ENCODE measurements around the gene PKMYT1.

The PKMYT1 gene

GRCh38 chr16:2985893-2986355 is 5.7 kb upstream of the PKMYT1 start:
- Histone ChIP-seq H3K4me1 (ENCODE audit: control insufficient read depth, insufficient read depth, low read length) (no peaks in the 10 kb centered on the region), H3K27ac (ENCODE audit: low read depth, low read length) (no peak overlapping the region), H3K4me3 (ENCODE audit: low read length) (no peak overlapping the region), H3K9ac (ENCODE audit: low read length) (no peak overlapping the region), H3K27me3 (ENCODE audit: control insufficient read depth, insufficient read depth, low read length) (no peaks in the 10 kb centered on the region), H3K36me3 (ENCODE audit: control insufficient read depth, insufficient read depth, low read length) (no peaks in the 10 kb centered on the region)

DNA sequence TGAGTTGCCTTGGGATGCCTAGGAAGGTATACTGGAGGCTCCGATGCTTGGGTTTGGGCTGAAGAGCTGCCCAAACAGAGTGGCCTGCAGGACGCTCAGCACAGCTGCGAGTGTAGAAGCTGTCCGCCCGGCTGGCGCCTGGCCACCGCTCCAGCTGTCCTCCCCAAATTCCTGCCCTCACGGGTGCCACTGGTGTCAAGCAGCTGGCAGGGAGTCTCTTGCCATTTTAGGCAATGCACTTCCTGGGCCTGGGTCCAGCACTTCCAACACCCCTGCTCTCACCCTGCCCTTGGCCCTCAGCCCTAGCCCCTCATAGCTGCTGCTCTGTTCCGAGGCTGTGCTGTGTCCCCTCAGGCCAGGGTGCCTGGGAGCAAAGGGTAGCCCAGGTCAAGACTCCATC is 5.2 kb upstream of the PKMYT1 start:
- Histone ChIP-seq H3K27me3 (ENCODE audit: control insufficient read depth, insufficient read depth, low read length) (no peaks in the 10 kb centered on the region), H3K36me3 (ENCODE audit: control insufficient read depth, insufficient read depth, low read length) (no peaks in the 10 kb centered on the region), H3K4me3 (ENCODE audit: low read length) (no peak overlapping the region), H3K27ac (ENCODE audit: low read depth, low read length) (no peak overlapping the region), H3K4me1 (ENCODE audit: control insufficient read depth, insufficient read depth, low read length) (no peaks in the 10 kb centered on the region), H3K9ac (ENCODE audit: low read length) (no peak overlapping the region)

DNA sequence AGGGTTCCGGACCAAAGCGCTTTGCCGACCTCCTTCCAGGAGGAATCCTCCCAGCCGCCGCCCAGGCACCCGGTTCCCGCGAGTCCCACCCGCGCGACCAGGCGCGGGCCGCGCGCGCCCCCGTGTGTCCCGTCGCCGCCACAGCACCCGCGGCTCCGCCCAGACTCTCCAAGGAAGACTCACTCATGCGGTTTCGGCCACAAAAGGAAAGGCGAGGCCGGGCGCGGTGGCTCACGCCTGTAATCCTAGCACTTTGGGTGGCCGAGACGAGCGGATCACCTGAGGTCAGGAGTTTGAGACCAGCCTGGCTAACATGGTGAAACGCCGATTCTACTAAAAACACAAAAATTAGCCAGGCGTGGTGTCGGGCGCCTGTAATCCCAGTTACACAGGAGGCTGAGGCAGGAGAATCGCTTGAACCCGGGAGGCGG is 3.5 kb upstream of the PKMYT1 start:
- peak overlapping the region; percentile 27 for H3K4me3 ChIP-seq (ENCODE audit: low read length)
- H3K27me3 ChIP-seq (ENCODE audit: control insufficient read depth, insufficient read depth, low read length) = no peaks in the 10 kb centered on the region
- H3K36me3 ChIP-seq (ENCODE audit: control insufficient read depth, insufficient read depth, low read length) = no peaks in the 10 kb centered on the region
- peaks cover 2% of the 10 kb centered on the region for H3K4me1 ChIP-seq (ENCODE audit: control insufficient read depth, insufficient read depth, low read length)
- H3K27ac ChIP-seq (ENCODE audit: low read depth, low read length) = no peak overlapping the region
- H3K9ac ChIP-seq (ENCODE audit: low read length) = no peak overlapping the region

DNA sequence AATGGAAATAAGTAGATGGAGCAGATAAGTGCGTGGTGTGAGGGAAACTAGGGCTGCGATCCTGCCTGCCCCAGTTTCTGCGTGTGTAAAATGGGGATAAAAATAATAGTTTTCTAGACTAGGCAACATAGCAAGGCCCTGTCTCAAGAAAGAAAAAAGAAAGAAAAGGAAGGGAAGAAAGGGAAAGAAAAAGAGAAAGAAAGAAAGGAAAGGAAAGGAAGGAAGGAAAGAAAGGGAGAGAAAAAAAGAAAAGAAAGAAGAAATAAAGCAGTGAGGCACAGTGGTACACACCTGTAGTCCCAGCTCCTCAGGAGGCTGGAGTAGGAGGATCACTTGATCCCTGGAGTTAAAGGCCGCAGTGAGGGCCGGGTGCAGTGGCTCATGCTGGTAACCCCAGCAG is 2.2 kb upstream of the PKMYT1 start:
- H3K4me1 ChIP-seq (ENCODE audit: control insufficient read depth, insufficient read depth, low read length) = peaks cover 2% of the 10 kb centered on the region
- H3K36me3 ChIP-seq (ENCODE audit: control insufficient read depth, insufficient read depth, low read length) = no peaks in the 10 kb centered on the region
- H3K27me3 ChIP-seq (ENCODE audit: control insufficient read depth, insufficient read depth, low read length) = no peaks in the 10 kb centered on the region
- H3K9ac ChIP-seq (ENCODE audit: low read length) = no peak overlapping the region
- H3K4me3 ChIP-seq (ENCODE audit: low read length) = no peak overlapping the region
- no peak overlapping the region for H3K27ac ChIP-seq (ENCODE audit: low read depth, low read length)

- Histone ChIP-seq H3K4me3 (ENCODE audit: low read length) (no peak overlapping the region), H3K9ac (ENCODE audit: low read length) (no peak overlapping the region), H3K4me1 (ENCODE audit: control insufficient read depth, insufficient read depth, low read length) (peaks cover 2% of the 10 kb centered on the region), H3K27me3 (ENCODE audit: control insufficient read depth, insufficient read depth, low read length) (no peaks in the 10 kb centered on the region), H3K27ac (ENCODE audit: low read depth, low read length) (no peak overlapping the region), H3K36me3 (ENCODE audit: control insufficient read depth, insufficient read depth, low read length) (no peaks in the 10 kb centered on the region)
Observed at GRCh38 chr16:2981899-2982250, 1.6 kb upstream of the PKMYT1 start.

DNA sequence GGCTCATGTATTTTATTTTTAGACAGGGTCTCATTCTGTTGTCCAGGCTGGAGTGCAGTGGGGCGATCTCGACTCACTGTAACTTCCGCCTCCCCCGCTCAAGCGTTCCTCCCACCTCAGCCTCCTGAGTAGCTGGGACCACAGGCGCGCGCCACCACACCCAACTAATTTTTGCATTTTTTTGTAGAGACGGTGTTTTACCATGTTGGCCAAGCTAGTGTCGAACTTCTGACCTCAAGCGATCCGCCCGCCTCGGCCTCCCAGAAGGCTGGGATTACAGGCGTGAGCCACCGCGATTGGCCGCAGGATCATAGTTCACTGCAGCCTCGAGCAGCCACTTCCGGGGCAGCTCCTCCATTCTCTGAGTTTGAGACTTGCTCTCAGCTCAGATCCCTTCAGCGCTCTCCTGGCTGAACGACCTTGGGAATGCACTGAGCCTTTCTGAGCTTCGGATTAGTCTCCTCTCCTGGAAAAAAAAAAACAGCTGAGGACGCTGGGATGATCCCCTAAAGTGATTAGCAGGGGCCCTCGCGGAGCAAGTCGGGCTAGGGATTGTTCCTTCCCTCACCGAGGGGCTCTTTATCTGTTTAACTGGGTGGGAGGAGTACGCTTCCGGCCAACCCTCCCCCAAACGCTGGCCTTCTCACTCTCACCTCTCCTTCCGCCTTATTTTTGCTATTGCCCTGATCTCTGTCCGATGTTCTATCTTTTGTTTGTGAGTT is 1.1 kb upstream of the PKMYT1 start:
- peaks cover 2% of the 10 kb centered on the region for H3K4me1 ChIP-seq (ENCODE audit: control insufficient read depth, insufficient read depth, low read length)
- no peak overlapping the region for H3K4me3 ChIP-seq (ENCODE audit: low read length)
- H3K9ac ChIP-seq (ENCODE audit: low read length) = no peak overlapping the region
- no peaks in the 10 kb centered on the region for H3K27me3 ChIP-seq (ENCODE audit: control insufficient read depth, insufficient read depth, low read length)
- no peaks in the 10 kb centered on the region for H3K36me3 ChIP-seq (ENCODE audit: control insufficient read depth, insufficient read depth, low read length)
- H3K27ac ChIP-seq (ENCODE audit: low read depth, low read length) = no peak overlapping the region

DNA sequence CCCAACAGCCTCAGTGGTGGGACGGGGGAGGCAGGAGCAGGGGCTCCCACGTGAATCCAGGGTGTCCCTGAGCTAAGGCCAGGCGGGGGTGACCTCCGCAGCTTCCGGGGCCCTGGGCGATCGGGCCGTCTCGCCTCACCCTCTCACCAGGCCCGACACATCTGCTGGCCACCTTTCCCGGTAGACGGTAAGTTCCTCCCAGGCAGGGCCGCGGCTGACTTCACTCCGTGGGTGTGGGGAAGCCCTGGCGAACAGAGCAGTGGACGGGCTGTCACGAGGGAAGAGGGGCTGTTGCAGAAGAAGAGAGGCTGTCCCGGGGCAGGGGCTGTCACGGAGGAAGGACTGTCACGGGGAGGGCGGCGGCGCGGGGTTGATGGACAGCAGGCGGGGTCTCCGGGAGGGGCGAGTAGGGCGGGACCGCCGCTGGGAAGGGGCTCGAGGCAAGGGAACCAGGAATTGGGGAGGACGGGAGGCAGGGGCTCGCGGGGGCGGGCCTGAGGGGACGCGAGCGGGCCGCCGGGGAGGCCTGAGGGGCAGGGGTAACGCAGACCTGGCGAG is 498 bp downstream of the PKMYT1 start:
- Histone ChIP-seq H3K9ac (ENCODE audit: low read length) (no peak overlapping the region), H3K27me3 (ENCODE audit: control insufficient read depth, insufficient read depth, low read length) (no peaks in the 10 kb centered on the region), H3K4me3 (ENCODE audit: low read length) (peak overlapping the region; percentile 57), H3K36me3 (ENCODE audit: control insufficient read depth, insufficient read depth, low read length) (no peaks in the 10 kb centered on the region), H3K4me1 (ENCODE audit: control insufficient read depth, insufficient read depth, low read length) (peaks cover 2% of the 10 kb centered on the region), H3K27ac (ENCODE audit: low read depth, low read length) (no peak overlapping the region)

DNA sequence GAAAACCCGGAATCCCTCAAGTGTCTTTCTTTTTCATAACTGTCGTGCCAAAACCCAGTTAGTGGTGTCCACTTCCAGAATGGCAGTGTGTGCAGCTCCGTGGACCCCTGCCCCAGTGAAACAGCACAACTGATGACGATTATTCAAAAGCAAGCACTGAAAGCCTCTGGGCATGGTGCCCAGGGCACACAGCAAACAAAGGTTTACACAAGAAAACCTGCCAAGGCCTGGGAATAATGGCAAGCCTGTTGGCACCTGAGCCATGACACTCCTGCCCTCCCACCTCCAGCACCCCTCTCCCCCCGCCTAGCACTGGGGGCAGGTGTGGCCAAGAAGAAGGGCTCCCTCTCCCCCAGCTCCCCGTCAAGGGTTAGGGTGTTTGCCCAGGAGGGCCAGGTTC is 2.8 kb downstream of the PKMYT1 start:
- Histone ChIP-seq H3K4me3 (ENCODE audit: low read length) (no peak overlapping the region), H3K36me3 (ENCODE audit: control insufficient read depth, insufficient read depth, low read length) (no peaks in the 10 kb centered on the region), H3K27ac (ENCODE audit: low read depth, low read length) (no peak overlapping the region), H3K4me1 (ENCODE audit: control insufficient read depth, insufficient read depth, low read length) (peaks cover 2% of the 10 kb centered on the region), H3K27me3 (ENCODE audit: control insufficient read depth, insufficient read depth, low read length) (no peaks in the 10 kb centered on the region), H3K9ac (ENCODE audit: low read length) (no peak overlapping the region)

GRCh38 chr16:2976673-2977072 is 3.6 kb downstream of the PKMYT1 start:
- H3K9ac ChIP-seq (ENCODE audit: low read length) = no peak overlapping the region
- H3K27ac ChIP-seq (ENCODE audit: low read depth, low read length) = no peak overlapping the region
- no peaks in the 10 kb centered on the region for H3K27me3 ChIP-seq (ENCODE audit: control insufficient read depth, insufficient read depth, low read length)
- H3K4me3 ChIP-seq (ENCODE audit: low read length) = no peak overlapping the region
- H3K4me1 ChIP-seq (ENCODE audit: control insufficient read depth, insufficient read depth, low read length) = peaks cover 2% of the 10 kb centered on the region
- H3K36me3 ChIP-seq (ENCODE audit: control insufficient read depth, insufficient read depth, low read length) = no peaks in the 10 kb centered on the region

GRCh38 chr16:2976201-2976600 is 4.0 kb downstream of the PKMYT1 start:
- no peaks in the 10 kb centered on the region for H3K27me3 ChIP-seq (ENCODE audit: control insufficient read depth, insufficient read depth, low read length)
- no peak overlapping the region for H3K27ac ChIP-seq (ENCODE audit: low read depth, low read length)
- H3K36me3 ChIP-seq (ENCODE audit: control insufficient read depth, insufficient read depth, low read length) = no peaks in the 10 kb centered on the region
- no peak overlapping the region for H3K4me3 ChIP-seq (ENCODE audit: low read length)
- H3K4me1 ChIP-seq (ENCODE audit: control insufficient read depth, insufficient read depth, low read length) = peaks cover 2% of the 10 kb centered on the region
- no peak overlapping the region for H3K9ac ChIP-seq (ENCODE audit: low read length)

DNA sequence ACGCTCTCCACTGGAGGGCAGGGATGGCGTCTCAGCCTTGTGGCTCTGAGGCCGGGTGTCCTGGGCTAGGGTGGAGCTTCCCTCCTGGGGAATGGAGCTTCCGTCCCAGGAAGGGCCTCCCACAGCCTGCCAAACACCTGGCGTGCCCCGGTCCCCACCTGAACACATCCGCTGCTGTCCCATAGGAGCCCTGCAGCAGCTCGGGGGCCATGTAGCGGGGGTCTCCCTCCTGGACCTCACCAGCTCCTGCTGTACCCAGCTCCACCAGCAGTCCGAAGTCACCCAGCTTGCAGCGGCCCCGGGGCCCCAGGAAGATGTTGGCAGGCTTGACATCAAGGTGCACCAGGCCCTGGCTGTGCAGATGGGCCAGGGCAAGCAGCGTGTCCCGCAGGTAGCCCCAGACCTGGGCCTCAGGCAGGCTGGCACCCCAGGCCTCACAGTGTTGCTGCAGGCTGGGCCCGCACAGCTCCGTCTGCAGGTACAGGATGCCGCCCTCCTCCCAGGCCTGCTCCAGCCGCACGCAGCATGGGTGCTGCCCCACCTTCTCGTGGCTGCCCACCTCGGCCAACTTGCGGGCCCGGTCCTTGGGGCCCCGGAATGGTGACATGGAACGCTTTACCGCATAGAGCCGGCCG is 5.0 kb downstream of the PKMYT1 start:
- Histone ChIP-seq H3K4me3 (ENCODE audit: low read length) (no peak overlapping the region), H3K9ac (ENCODE audit: low read length) (no peak overlapping the region), H3K27me3 (ENCODE audit: control insufficient read depth, insufficient read depth, low read length) (peaks cover 3% of the 10 kb centered on the region), H3K36me3 (ENCODE audit: control insufficient read depth, insufficient read depth, low read length) (no peaks in the 10 kb centered on the region), H3K4me1 (ENCODE audit: control insufficient read depth, insufficient read depth, low read length) (peaks cover 2% of the 10 kb centered on the region), H3K27ac (ENCODE audit: low read depth, low read length) (no peak overlapping the region)

DNA sequence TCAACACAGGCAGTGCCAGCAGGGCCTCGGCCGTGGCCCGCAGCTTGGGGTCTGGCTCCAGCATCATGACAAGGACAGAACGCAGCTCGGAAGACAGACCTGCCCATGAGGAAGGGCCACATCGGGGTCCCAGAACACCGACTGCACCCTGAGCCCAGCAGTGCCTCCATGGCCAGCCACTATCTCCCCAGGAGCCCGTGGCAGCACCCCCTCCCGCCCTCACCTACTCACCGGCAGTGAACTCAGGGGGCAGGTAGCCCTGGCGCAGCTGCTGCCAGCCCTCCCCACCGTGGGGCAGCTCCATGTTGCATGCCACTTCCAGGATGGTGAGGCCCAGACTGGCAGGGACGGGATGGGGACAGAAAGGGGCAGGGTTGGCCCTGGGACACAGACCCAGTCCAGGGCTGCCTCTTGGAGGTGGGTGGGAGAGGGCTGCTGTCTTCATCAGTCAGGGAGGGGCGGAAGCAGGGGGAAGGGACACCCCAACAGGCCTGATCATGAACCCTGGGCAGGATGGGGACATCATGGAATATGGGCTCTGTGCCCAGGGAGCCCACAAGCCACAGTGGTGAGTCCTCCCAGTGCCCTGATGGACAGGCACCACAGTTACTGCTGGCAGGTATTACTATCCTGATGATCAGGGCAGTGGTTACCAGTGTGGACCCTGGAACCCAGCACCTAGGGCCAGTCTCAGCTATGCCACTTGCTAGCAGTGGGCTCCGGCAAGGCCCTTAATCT is 5.8 kb downstream of the PKMYT1 start:
- peaks cover 1% of the 10 kb centered on the region for H3K4me1 ChIP-seq (ENCODE audit: control insufficient read depth, insufficient read depth, low read length)
- no peaks in the 10 kb centered on the region for H3K36me3 ChIP-seq (ENCODE audit: control insufficient read depth, insufficient read depth, low read length)
- peaks cover 4% of the 10 kb centered on the region for H3K27me3 ChIP-seq (ENCODE audit: control insufficient read depth, insufficient read depth, low read length)
- H3K27ac ChIP-seq (ENCODE audit: low read depth, low read length) = no peak overlapping the region
- no peak overlapping the region for H3K4me3 ChIP-seq (ENCODE audit: low read length)
- H3K9ac ChIP-seq (ENCODE audit: low read length) = no peak overlapping the region
